Measurements from ENCODE around the gene PEX19.
A peak's percentile ranks its signal among the peaks of the same experiment; 100 is the strongest.
"Not testable (repeated sequence)": the region's sequence is repeated elsewhere in the genome, so short reads cannot be mapped to it uniquely, and the experiment has no call there.

The PEX19 gene

DNA sequence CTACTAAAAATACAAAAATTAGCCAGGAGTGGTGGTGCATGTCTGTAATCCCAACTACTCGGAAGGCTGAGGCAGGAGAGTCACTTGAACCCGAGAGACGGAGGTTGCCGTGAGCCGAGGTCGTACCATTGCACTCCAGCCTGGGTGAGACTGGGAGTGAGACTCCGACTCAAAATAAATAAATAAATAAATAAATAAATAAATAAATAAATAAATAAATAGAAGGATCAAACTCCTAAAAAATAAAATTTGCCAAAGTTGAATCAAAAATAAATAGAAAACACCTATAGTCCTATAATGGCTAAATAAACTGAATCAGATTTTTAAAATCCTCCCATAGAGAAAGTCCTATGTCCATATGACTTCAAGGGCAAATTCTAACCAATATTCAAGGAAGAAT is 15.2 kb upstream of the PEX19 start:
- Mint-ChIP-seq H3K27me3 (no peaks in the 10 kb centered on the region), H3K9me3 (no peaks in the 10 kb centered on the region), H3K4me3 (no peak overlapping the region), H3K36me3 (ENCODE audit: insufficient read depth) (peaks cover 73% of the 10 kb centered on the region), H3K27ac (ENCODE audit: low read depth) (no peak overlapping the region), H3K4me1 (no peaks in the 10 kb centered on the region)
- ATAC-seq (replicated peaks; ENCODE audit: extremely low read depth, poor library complexity, severe bottlenecking) (no peak), DNase-seq (ENCODE audit: low spot score in 2 of 2) (no peak)

DNA sequence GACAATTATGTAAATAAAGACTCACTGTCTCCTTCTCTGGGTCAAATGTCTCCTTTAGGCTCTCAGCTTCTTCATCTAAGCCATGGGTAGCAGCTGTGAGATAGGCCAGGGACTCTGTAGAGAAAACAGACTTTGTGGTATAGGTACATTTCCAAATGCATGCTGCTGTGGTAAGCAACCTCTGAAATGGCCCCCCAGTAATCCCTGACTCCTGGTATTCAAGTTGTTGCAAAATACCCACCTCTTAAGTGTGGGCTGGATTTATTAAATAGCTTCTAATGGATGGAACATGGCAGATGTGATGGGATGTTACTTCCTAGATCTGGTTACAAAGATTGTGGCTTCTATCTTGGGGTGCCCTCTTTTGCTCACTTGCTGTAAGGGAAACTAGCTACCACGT is 11.1 kb upstream of the PEX19 start:
- DNase-seq (ENCODE audit: low spot score in 2 of 2), result no peak
- Mint-ChIP-seq H3K4me1 (peaks cover 4% of the 10 kb centered on the region), H3K27me3 (no peaks in the 10 kb centered on the region), H3K36me3 (ENCODE audit: insufficient read depth) (peaks cover 90% of the 10 kb centered on the region), H3K4me3 (no peak overlapping the region), H3K27ac (ENCODE audit: low read depth) (no peak overlapping the region), H3K9me3 (no peaks in the 10 kb centered on the region)
- no peak for ATAC-seq (replicated peaks; ENCODE audit: extremely low read depth, poor library complexity, severe bottlenecking)

DNA sequence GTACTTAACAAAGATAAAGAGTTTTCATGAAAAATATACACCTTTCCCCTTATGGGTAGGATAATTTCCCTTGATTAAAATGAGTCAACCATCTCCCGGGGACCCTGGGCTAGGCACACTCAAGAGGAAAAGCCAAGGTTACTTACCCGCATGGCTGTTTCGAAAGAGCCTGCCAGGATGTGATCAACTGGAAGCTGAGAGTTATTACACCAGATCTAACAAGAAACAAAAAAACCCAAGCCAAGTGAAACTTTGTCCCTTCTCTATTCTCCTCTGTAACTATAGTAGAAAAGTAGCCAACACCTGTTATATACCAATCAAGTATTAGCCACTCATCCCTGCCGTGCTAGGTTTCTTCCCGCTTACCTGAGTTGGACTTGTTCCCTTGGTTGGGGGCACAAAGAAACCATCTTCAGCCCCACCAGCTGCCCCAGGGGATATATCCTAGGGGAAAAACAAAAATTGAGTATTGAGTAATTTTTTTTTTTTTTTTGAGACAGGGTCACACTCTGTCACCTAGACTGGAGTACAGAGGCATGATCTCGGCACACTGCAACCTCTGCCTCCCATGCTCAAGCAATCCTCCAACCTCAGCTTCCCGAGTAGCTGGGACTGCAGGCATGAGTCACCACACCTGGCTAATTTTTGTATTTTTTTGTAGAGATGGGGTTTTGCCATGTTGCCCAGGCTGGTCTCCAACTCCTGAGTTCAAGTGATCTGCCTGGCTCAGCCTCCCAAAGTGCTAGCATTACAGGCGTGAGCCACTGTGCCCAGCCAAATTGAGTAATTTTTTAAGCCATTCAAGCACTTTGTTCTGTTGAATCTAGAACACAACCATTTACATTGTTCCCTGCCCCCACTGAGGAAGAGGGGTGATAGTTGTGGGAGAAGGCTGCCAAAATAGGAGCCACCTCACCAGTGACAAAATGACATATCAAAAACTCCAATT is 8.4 kb upstream of the PEX19 start:
- peaks cover 4% of the 10 kb centered on the region for H3K4me1 Mint-ChIP-seq
- peaks cover 88% of the 10 kb centered on the region for H3K36me3 Mint-ChIP-seq (ENCODE audit: insufficient read depth)
- H3K4me3 Mint-ChIP-seq, result no peak overlapping the region
- DNase-seq (ENCODE audit: low spot score in 2 of 2), result no peak
- H3K27ac Mint-ChIP-seq (ENCODE audit: low read depth), result peak overlapping the region; percentile 19
- H3K9me3 Mint-ChIP-seq, result no peaks in the 10 kb centered on the region
- no peaks in the 10 kb centered on the region for H3K27me3 Mint-ChIP-seq
- no peak for ATAC-seq (replicated peaks; ENCODE audit: extremely low read depth, poor library complexity, severe bottlenecking)

DNA sequence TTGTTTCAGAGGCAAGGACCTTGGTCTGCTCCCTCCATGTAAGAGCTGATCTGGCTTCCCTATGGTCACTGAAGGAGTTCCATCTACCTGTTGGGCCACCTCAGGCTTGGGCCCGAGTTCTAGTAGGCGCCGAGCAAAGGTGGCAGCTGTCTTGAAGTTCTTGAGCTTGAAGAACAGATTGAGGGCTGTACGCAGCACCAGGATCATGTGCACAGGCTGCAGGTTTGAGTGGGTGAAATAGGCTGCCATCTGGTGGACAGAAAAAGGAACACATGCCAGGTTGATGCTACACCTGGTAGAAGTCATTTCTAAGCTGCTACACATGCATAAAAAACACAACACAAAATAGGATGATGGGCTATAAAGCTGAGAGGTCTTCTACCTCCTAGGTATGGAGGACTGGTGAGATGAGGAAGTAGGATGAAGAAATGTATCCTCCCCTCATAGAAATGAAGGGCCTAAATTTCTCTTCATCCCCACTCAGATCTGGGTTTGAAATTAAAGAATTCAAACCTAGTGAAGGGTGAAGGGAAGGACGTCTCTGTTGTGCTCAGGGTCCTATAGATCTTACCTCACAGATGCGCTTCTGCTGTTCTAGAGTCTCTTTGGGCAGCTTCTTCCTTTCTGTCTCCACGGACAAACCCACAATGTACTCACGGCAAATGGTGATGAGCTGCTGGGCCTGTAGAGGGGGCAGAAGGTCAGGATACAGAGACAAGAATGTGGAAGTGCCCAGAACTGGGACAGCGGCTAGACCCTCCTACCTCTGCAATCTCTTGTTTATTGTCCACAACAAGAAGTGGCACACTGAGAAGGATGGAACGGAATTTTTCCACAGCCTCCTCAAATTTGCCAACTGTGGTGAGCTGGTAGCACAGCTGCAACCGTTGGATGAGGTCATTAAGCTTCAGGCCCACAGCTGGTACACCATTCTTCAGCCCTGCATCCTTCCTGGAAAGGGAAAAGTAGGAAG is 6.6 kb upstream of the PEX19 start:
- ATAC-seq (replicated peaks; ENCODE audit: extremely low read depth, poor library complexity, severe bottlenecking), result peak; percentile 97
- Mint-ChIP-seq H3K4me1 (peaks cover 4% of the 10 kb centered on the region), H3K9me3 (no peaks in the 10 kb centered on the region), H3K27me3 (no peaks in the 10 kb centered on the region), H3K4me3 (no peak overlapping the region), H3K27ac (ENCODE audit: low read depth) (no peak overlapping the region), H3K36me3 (ENCODE audit: insufficient read depth) (peaks cover 70% of the 10 kb centered on the region)
- peak; percentile 45 to 64 for DNase-seq (ENCODE audit: low spot score in 2 of 2)

GRCh38 chr1:160287769-160288168 is 2.8 kb upstream of the PEX19 start:
- DNase-seq (ENCODE audit: low spot score in 2 of 2); H3K9me3 Mint-ChIP-seq; H3K27me3 Mint-ChIP-seq; ATAC-seq (replicated peaks; ENCODE audit: extremely low read depth, poor library complexity, severe bottlenecking); H3K4me3 Mint-ChIP-seq: not testable (repeated sequence)
- peak overlapping the region; percentile 35 for H3K27ac Mint-ChIP-seq (ENCODE audit: low read depth)
- H3K36me3 Mint-ChIP-seq (ENCODE audit: insufficient read depth), result peaks cover 42% of the 10 kb centered on the region
- peaks cover 33% of the 10 kb centered on the region for H3K4me1 Mint-ChIP-seq

DNA sequence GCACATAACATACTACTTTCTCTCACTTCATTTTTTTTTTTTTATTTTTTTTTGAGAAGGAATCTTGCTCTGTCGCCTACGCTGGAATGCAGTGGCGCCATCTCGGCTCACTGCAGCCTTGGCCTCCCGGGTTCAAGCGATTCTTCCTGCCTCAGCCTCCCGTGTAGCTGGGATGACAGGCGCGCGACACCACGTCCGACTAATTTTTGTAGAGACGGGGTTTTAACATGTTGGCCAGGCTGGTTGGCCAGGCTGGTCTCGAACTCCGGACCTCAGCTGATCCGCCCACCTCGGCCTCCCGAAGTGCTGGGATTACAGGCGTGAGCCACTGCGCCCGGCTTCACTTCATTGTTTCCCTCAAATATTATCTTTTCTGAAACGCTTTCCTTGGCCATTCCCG is 573 bp upstream of the PEX19 start:
- Mint-ChIP-seq H3K27ac (ENCODE audit: low read depth) (peak overlapping the region; percentile 93), H3K4me3 (peak overlapping the region; percentile 96), H3K4me1 (peaks cover 29% of the 10 kb centered on the region), H3K9me3 (no peaks in the 10 kb centered on the region), H3K27me3 (no peaks in the 10 kb centered on the region), H3K36me3 (ENCODE audit: insufficient read depth) (peaks cover 35% of the 10 kb centered on the region)
- ATAC-seq (replicated peaks; ENCODE audit: extremely low read depth, poor library complexity, severe bottlenecking), result no peak
- no peak for DNase-seq (ENCODE audit: low spot score in 2 of 2)

DNA sequence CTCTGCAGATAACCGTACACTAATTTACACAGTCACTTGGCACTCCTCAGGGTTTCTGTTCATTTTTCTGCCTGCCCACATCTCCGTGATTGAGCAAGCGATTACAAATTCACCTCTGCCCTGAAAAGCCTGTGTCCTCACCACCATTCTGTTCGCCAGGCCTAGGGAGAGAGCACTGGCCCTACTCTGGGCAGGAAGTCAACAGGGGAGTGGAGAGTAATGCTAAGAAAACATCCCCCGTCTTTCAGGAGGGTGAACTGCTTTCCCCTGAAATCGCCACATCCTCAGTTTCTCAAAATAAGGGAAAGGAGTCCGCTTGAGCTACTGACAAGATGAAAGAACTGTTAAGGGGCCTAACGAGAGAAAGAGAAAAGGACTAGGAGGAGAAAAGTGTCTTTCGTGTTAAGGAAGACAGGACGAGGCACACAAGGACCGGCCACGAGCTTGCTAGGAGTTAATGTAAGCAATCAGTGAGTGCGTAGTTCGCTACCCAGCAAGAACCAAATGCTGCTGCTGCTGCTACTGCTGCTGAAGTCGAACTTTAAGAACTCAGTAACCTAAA is 632 bp downstream of the PEX19 start:
- ATAC-seq (replicated peaks; ENCODE audit: extremely low read depth, poor library complexity, severe bottlenecking) (peak; percentile 28), DNase-seq (ENCODE audit: low spot score in 2 of 2) (no peak)
- H3K9me3 Mint-ChIP-seq, result no peaks in the 10 kb centered on the region
- H3K36me3 Mint-ChIP-seq (ENCODE audit: insufficient read depth), result peaks cover 38% of the 10 kb centered on the region
- no peaks in the 10 kb centered on the region for H3K27me3 Mint-ChIP-seq
- peak overlapping the region; percentile 93 for H3K27ac Mint-ChIP-seq (ENCODE audit: low read depth)
- H3K4me3 Mint-ChIP-seq, result peak overlapping the region; percentile 96
- H3K4me1 Mint-ChIP-seq, result peaks cover 29% of the 10 kb centered on the region

- no peak for ATAC-seq (replicated peaks; ENCODE audit: extremely low read depth, poor library complexity, severe bottlenecking)
These were observed 2.1 kb downstream of the PEX19 start for GRCh38 chr1:160282807-160283206.

DNA sequence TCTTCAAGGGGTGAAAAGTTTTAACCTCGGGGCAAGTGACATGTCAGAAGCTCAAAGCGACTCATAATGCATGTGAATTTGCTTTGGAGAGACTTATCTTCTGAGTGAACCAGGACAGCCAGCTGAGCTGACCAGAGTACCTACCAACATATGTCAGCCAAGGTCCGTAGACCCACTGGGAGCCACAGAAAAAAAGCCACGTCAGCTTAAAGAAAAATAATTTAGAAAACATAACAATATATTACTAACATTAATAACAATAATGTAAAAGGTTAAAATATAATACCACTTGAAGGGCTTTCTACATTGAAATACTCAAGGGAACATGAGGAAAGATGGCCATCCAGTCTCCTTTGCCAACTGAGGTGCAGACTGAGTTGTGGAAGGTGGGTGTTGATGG is 6.9 kb downstream of the PEX19 start:
- Mint-ChIP-seq H3K27me3 (no peaks in the 10 kb centered on the region), H3K4me1 (no peaks in the 10 kb centered on the region), H3K27ac (ENCODE audit: low read depth) (no peak overlapping the region), H3K4me3 (no peak overlapping the region), H3K9me3 (no peaks in the 10 kb centered on the region), H3K36me3 (ENCODE audit: insufficient read depth) (peaks cover 43% of the 10 kb centered on the region)
- DNase-seq (ENCODE audit: low spot score in 2 of 2) (no peak), ATAC-seq (replicated peaks; ENCODE audit: extremely low read depth, poor library complexity, severe bottlenecking) (no peak)

More at GRCh38 chr1:160282807-160283206, 2.1 kb downstream of the PEX19 start:
- Mint-ChIP-seq H3K27ac (ENCODE audit: low read depth) (no peak overlapping the region), H3K36me3 (ENCODE audit: insufficient read depth) (peaks cover 44% of the 10 kb centered on the region), H3K4me3 (no peak overlapping the region), H3K9me3 (no peaks in the 10 kb centered on the region), H3K27me3 (no peaks in the 10 kb centered on the region), H3K4me1 (peaks cover 29% of the 10 kb centered on the region)
- DNase-seq (ENCODE audit: low spot score in 2 of 2), result no peak

GRCh38 chr1:160277330-160277729 is 7.6 kb downstream of the PEX19 start:
- no peak for ATAC-seq (replicated peaks; ENCODE audit: extremely low read depth, poor library complexity, severe bottlenecking)
- no peaks in the 10 kb centered on the region for H3K27me3 Mint-ChIP-seq
- no peak overlapping the region for H3K4me3 Mint-ChIP-seq
- no peak overlapping the region for H3K27ac Mint-ChIP-seq (ENCODE audit: low read depth)
- DNase-seq (ENCODE audit: low spot score in 2 of 2), result no peak
- H3K36me3 Mint-ChIP-seq (ENCODE audit: insufficient read depth), result peaks cover 43% of the 10 kb centered on the region
- H3K9me3 Mint-ChIP-seq, result no peaks in the 10 kb centered on the region
- no peaks in the 10 kb centered on the region for H3K4me1 Mint-ChIP-seq

DNA sequence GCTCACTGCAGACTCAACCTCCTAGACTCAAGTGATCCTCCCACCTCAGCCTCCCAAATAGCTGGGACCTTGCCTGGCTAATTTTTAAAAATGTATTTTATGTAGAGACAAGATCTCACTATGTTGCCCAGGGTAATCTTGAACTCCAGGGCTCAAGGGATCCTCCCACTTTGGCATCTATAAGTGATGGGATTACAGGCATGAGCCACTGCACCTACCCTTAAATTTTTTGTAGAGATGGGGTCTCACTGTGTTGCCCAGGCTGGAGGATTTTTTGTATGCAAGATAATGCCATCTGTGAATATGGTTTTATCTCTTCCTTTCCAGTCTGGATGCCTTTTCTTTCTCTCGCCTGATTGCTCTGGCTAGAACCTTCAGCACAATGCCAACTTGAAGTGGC is 13.9 kb downstream of the PEX19 start:
- Mint-ChIP-seq H3K4me3 (no peak overlapping the region), H3K27ac (ENCODE audit: low read depth) (no peak overlapping the region), H3K36me3 (ENCODE audit: insufficient read depth) (peaks cover 2% of the 10 kb centered on the region), H3K4me1 (no peaks in the 10 kb centered on the region), H3K27me3 (no peaks in the 10 kb centered on the region), H3K9me3 (no peaks in the 10 kb centered on the region)
- DNase-seq (ENCODE audit: low spot score in 2 of 2) (no peak), ATAC-seq (replicated peaks; ENCODE audit: extremely low read depth, poor library complexity, severe bottlenecking) (no peak)

GRCh38 chr1:160267284-160267991 is 17.5 kb downstream of the PEX19 start:
- DNase-seq (ENCODE audit: low spot score in 2 of 2) (no peak), ATAC-seq (replicated peaks; ENCODE audit: extremely low read depth, poor library complexity, severe bottlenecking) (no peak)
- peaks cover 11% of the 10 kb centered on the region for H3K4me1 Mint-ChIP-seq
- no peak overlapping the region for H3K27ac Mint-ChIP-seq (ENCODE audit: low read depth)
- H3K27me3 Mint-ChIP-seq, result no peaks in the 10 kb centered on the region
- no peak overlapping the region for H3K4me3 Mint-ChIP-seq
- peaks cover 12% of the 10 kb centered on the region for H3K36me3 Mint-ChIP-seq (ENCODE audit: insufficient read depth)
- H3K9me3 Mint-ChIP-seq, result no peaks in the 10 kb centered on the region
